GM12878 (cell line): ENCODE measurements around the gene CADM2. TPM values are rescaled to one million over a fixed set of nuclear protein-coding genes. Genes with fewer than 3 reads are reported as not detected.

Experiments
- ATAC-seq: fragments of 200-7000 bp; cut with Tn5 transposase; 3 replicates; pipeline ENCODE4 v1.9.1; 2020; ENCODE audit warnings: mild to moderate bottlenecking, moderate library complexity
- BruUV-seq: library from RNA; stranded (reverse); fragments of 400-500 nt; replicated peaks from 2 replicates; lab custom pipeline; 2021; lab: Mats Ljungman, UMichigan
- CTCF ChIA-PET: fragments of 300-600 bp; sonication (Branson Sonifier 250); formaldehyde crosslinking; extraction: SDS; loops from one replicate; lab custom pipeline; 2021; ENCODE audit warnings: inconsistent platforms; lab: Yijun Ruan, JAX
- POLR2A ChIA-PET: fragments of 350-600 bp; formaldehyde crosslinking; extraction: SDS; loops from one replicate; lab custom pipeline; 2021; ENCODE audit warnings: inconsistent platforms; lab: Charles Lee
- RAD21 ChIA-PET: fragments of 300-600 bp; sonication (Branson Sonifier 250); formaldehyde crosslinking; loops from one replicate; lab custom pipeline; 2023; ENCODE audit warnings: antibody characterized with exemption; ENCODE audit not compliant: unreplicated experiment; lab: Charles Lee
- SMC1A ChIA-PET: fragments of 300-600 bp; sonication (Branson Sonifier 250); formaldehyde crosslinking; loops from one replicate; lab custom pipeline; 2023; ENCODE audit not compliant: unreplicated experiment, uncharacterized antibody; lab: Charles Lee
- DNase-seq: peaks from one replicate; pipeline ENCODE4 v3.0.0-alpha.2; 2011; ENCODE audit warnings: low read depth, low spot score
- FAIRE-seq: peaks from 3 replicates; lab custom pipeline; 2011; peaks lifted over from hg19 to GRCh38; lab: Jason Lieb, UNC
- H2AFZ ChIP-seq: 2 replicates; pipeline ENCODE4 v1.6.0; 2011; ENCODE audit warnings: low read depth, low read length, control low read depth; ENCODE audit not compliant: control insufficient read depth
- H3K27ac ChIP-seq: 2 replicates; pipeline ENCODE4 v1.5.1; 2011; ENCODE audit warnings: control low read depth; ENCODE audit not compliant: control insufficient read depth, insufficient read depth
- H3K27me3 ChIP-seq, 2 experiments: replicated peaks in 1 of 2; 2 replicates each; pipeline versions ENCODE4 v1.6.0 to v1.6.1; 2011; ENCODE audit warnings: low read length in 1 of 2; ENCODE audit not compliant: control insufficient read depth in 2 of 2, insufficient read depth in 2 of 2
- H3K36me3 ChIP-seq, 2 experiments: 2 replicates each; pipeline ENCODE4 v1.5.1; 2011; ENCODE audit warnings: low read length in 1 of 2; ENCODE audit not compliant: control insufficient read depth in 2 of 2, insufficient read depth in 2 of 2
- H3K4me1 ChIP-seq: 2 replicates; pipeline ENCODE4 v1.6.1; 2011; ENCODE audit warnings: mild to moderate bottlenecking, low read length, moderate library complexity, mixed read lengths; ENCODE audit not compliant: control insufficient read depth, insufficient read depth
- H3K4me2 ChIP-seq: 2 replicates; pipeline ENCODE4 v1.6.0; 2011; ENCODE audit warnings: control low read depth; ENCODE audit not compliant: control insufficient read depth, insufficient read depth
- H3K4me3 ChIP-seq: fragments of 200-600 bp; sonication (generic); 2 replicates; pipeline ENCODE4 v1.5.1; 2016
- H3K79me2 ChIP-seq: 2 replicates; pipeline ENCODE4 v1.6.0; 2011; ENCODE audit warnings: low read length; ENCODE audit not compliant: control insufficient read depth, insufficient read depth
- H3K9ac ChIP-seq: 2 replicates; pipeline ENCODE4 v1.8.0; 2011; ENCODE audit warnings: low read length, control low read depth, mixed read lengths; ENCODE audit not compliant: control insufficient read depth, insufficient read depth
- H3K9me3 ChIP-seq: replicated peaks from 3 replicates; pipeline ENCODE4 v1.5.1; 2011; ENCODE audit warnings: mild to moderate bottlenecking, low read length; ENCODE audit not compliant: control insufficient read depth, insufficient read depth
- H4K20me1 ChIP-seq: 2 replicates; pipeline ENCODE4 v1.6.0; 2011; ENCODE audit not compliant: control insufficient read depth, insufficient read depth
- BCL3 ChIP-seq: IDR thresholded peaks from 2 replicates; pipeline ENCODE4 v1.6.1; 2011; ENCODE audit warnings: borderline replicate concordance, low read depth, mild to moderate bottlenecking, moderate library complexity, low read length; ENCODE audit not compliant: insufficient read depth, poor library complexity, severe bottlenecking
- HDAC2 ChIP-seq: fragments of 200-600 bp; sonication (generic); IDR thresholded peaks from 2 replicates; pipeline ENCODE4 v1.6.1; 2017
- MYC ChIP-seq: IDR thresholded peaks from 2 replicates; pipeline ENCODE4 v1.6.1; 2011; ENCODE audit warnings: mild to moderate bottlenecking, low read length, moderate library complexity, inconsistent platforms; ENCODE audit not compliant: insufficient read depth, insufficient replicate concordance, insufficient read length, severe bottlenecking
- PRDM15 ChIP-seq: fragments of 450-650 bp; formaldehyde crosslinking; IDR thresholded peaks from 2 replicates; pipeline ENCODE4 v1.4.0; 2020; ENCODE audit warnings: mild to moderate bottlenecking, moderate library complexity
- RB1 ChIP-seq: fragments of 450-650 bp; formaldehyde crosslinking; IDR thresholded peaks from 2 replicates; pipeline ENCODE4 v1.6.1; 2017; ENCODE audit warnings: mild to moderate bottlenecking, borderline replicate concordance
- SIN3A ChIP-seq: IDR thresholded peaks from 2 replicates; pipeline ENCODE4 v1.6.1; 2012; ENCODE audit warnings: low read depth, low read length, improper control_type of control experiment
- SUZ12 ChIP-seq: fragments of 200-600 bp; sonication (generic); IDR thresholded peaks from one replicate; pipeline ENCODE4 v1.6.1; 2018; ENCODE audit warnings: antibody characterized with exemption, mild to moderate bottlenecking; ENCODE audit not compliant: unreplicated experiment
- WRNIP1 ChIP-seq: IDR thresholded peaks from 2 replicates; pipeline ENCODE4 v1.6.1; 2011; ENCODE audit warnings: low read depth, low read length, improper control_type of control experiment, borderline replicate concordance
- in situ Hi-C: fragments of 300-500 bp; cut with MboI; formaldehyde crosslinking; loops from 9 replicates; pipeline ENCODE4 v1.14.3; 2018; ENCODE audit warnings: mixed read lengths
- intact Hi-C: fragments of 100-400 bp; cut with micrococcal nuclease; formaldehyde crosslinking; loops from one replicate; pipeline ENCODE4 v1.14.2; 2022; ENCODE audit not compliant: unreplicated experiment
- polyA plus RNA-seq, 11 experiments: library from polyadenylated mRNA; depleted of rRNA in 4 of 11; unstranded in 6 of 11; stranded (reverse) in 5 of 11; fragments of >200 nt; fragmentation: Nextera tagmentation in 4 of 11; fragmentation: Illumina TruSeq in 1 of 11; extraction: Ambion mirVana in 4 of 11; extraction: Trizol in 1 of 11; gene quantifications; 1 replicate in 1 of 11; 2 replicates in 10 of 11; pipeline versions ENCODE4 v1.2.1 to v1.2.3, GENCODE V29; 2011 to 2016; ENCODE audit warnings: inconsistent platforms in 2 of 11, missing spikeins in 2 of 11, low read depth in 1 of 11
- total RNA-seq, 4 experiments: library from RNA; depleted of rRNA in 3 of 4; stranded (reverse); fragments of >200 nt in 3 of 4; fragmentation: Illumina TruSeq in 1 of 4; extraction: Trizol in 1 of 4; gene quantifications; 2 replicates each; pipeline versions ENCODE4 v1.2.1 to v1.2.3, GENCODE V29; 2013 to 2021

CADM2 gene
- total and polyA plus RNA-seq, 10 of the 15 experiments (the other 5 are each of a cell fraction or from before 2014, with no cell fraction given), result 0.13 TPM; not detected in 9

GRCh38 chr3:85271911-85272310 lies 313.1 kb downstream of the CADM2 start:
- Histone ChIP-seq H3K9me3 (no peaks in the 10 kb centered on the region), H4K20me1 (no peaks in the 10 kb centered on the region), H3K36me3 (no peaks in the 10 kb centered on the region), H3K79me2 (no peaks in the 10 kb centered on the region), H3K4me2 (no peak overlapping the region), H3K9ac (no peak overlapping the region), H3K27me3 (no peaks in the 10 kb centered on the region), H3K4me1 (no peaks in the 10 kb centered on the region), H2AFZ (no peak overlapping the region), H3K4me3 (no peak overlapping the region), H3K27ac (no peak overlapping the region)
- ChIA-PET RAD21 (no interaction called here), CTCF (no interaction called here), SMC1A (no interaction called here), POLR2A (no interaction called here)
- intact Hi-C loops (no loop called here), in situ Hi-C loops (no loop called here)
- ATAC-seq (no peak), FAIRE-seq (no peak), DNase-seq (no peak)
- no TSS peak for BruUV-seq
- TF ChIP-seq SUZ12, result no peak
- TF ChIP-seq BCL3, result no peak
- no peak for TF ChIP-seq HDAC2
- TF ChIP-seq MYC, result no peak
- TF ChIP-seq PRDM15 (CRISPR knock-in tag), result no peak
- no peak for TF ChIP-seq WRNIP1
- TF ChIP-seq RB1, result no peak
- no peak for TF ChIP-seq SIN3A
